Uterus (tissue), 2 donors: ENCODE measurements around the gene FBXO31.

ENCODE experiments used
- POLR2A ChIP-seq, 2 donors: fragments of 450-650 bp; IDR thresholded peaks; one replicate each; pipeline ENCODE4 v1.6.1; 2016; ENCODE audit warnings: antibody characterized with exemption in 2 of 2, mild to moderate bottlenecking in 1 of 2, moderate library complexity in 1 of 2
- TF ChIP-seq, protein P1 (sequence below), 4 experiments: fragments of 200-600 bp in 2 of 4; fragments of 450-650 bp in 2 of 4; sonication (generic) in 2 of 4; IDR thresholded peaks; one replicate each; pipeline ENCODE4 v1.5.1; 2016 to 2019; ENCODE audit warnings: antibody characterized with exemption in 4 of 4, mild to moderate bottlenecking in 2 of 4, moderate library complexity in 1 of 4

DNA sequence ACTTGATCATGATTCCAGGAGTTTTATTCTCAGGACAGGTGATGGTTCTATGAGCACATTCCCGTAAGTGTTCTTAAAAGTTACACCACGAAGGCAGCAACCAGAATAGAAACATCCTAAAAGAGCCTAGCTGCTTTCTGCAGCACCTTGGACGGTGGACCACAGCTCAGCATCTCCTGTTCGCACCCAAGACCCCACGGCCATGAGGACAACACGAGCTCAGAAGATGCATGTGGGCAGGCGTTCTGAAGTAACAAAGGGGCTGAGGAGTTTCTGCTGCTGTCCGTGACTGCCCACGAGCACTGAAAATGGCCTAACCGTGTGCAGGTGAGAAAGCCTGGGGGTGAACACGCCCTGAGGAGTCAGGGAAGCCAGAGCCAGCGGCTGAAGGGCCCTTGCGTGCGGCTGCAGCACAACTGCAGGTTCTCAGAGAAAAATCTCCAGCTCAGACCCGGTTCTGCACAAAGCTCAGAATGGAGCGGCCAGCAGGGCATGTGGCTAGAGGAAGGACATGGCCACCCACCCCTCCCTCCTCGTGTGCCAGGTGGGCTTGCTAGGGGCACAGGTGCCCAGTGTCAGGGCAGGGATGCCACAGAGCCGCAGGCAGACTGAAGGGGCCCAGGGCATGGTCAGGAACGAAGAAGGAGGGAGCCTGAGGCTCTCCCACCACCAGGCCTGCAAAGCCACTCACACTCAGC, 55.6 kb downstream of the FBXO31 start:
- TF ChIP-seq, protein P1, sequence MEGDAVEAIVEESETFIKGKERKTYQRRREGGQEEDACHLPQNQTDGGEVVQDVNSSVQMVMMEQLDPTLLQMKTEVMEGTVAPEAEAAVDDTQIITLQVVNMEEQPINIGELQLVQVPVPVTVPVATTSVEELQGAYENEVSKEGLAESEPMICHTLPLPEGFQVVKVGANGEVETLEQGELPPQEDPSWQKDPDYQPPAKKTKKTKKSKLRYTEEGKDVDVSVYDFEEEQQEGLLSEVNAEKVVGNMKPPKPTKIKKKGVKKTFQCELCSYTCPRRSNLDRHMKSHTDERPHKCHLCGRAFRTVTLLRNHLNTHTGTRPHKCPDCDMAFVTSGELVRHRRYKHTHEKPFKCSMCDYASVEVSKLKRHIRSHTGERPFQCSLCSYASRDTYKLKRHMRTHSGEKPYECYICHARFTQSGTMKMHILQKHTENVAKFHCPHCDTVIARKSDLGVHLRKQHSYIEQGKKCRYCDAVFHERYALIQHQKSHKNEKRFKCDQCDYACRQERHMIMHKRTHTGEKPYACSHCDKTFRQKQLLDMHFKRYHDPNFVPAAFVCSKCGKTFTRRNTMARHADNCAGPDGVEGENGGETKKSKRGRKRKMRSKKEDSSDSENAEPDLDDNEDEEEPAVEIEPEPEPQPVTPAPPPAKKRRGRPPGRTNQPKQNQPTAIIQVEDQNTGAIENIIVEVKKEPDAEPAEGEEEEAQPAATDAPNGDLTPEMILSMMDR (IDR thresholded peaks at IDR 0.05): no peak
- TF ChIP-seq POLR2A (IDR thresholded peaks at IDR 0.05): no peak
